Neural cell (in vitro differentiated cells): Measurements from ENCODE around the gene NKX2-3.

ENCODE experiments used
- EZH2 ChIP-seq: fragments of 200-600, 300-800 bp; shearing (Covaris generic), sonication (generic); IDR thresholded peaks from 2 replicates; pipeline ENCODE4 v1.6.1; 2014; ENCODE audit warnings: antibody characterized with exemption, low read length, borderline replicate concordance, mild to moderate bottlenecking; ENCODE audit not compliant: insufficient read depth, poor library complexity, severe bottlenecking
- MXI1 ChIP-seq: fragments of 450-650 bp; conservative IDR thresholded peaks from 2 replicates; pipeline ENCODE4 v1.6.1; 2014; ENCODE audit warnings: antibody characterized with exemption, mild to moderate bottlenecking; ENCODE audit not compliant: poor library complexity, severe bottlenecking
- POLR2AphosphoS5 ChIP-seq: IDR thresholded peaks from 2 replicates; pipeline ENCODE4 v1.6.1; 2012
- SMC3 ChIP-seq: fragments of 450-650 bp; conservative IDR thresholded peaks from 2 replicates; pipeline ENCODE4 v1.6.1; 2014; ENCODE audit warnings: antibody characterized with exemption, mild to moderate bottlenecking, moderate library complexity; ENCODE audit not compliant: poor library complexity
- TF ChIP-seq, protein P1 (sequence below): fragments of 450-650 bp; IDR thresholded peaks from 2 replicates; pipeline ENCODE4 v1.5.1; 2014; ENCODE audit warnings: antibody characterized with exemption, mild to moderate bottlenecking, moderate library complexity; ENCODE audit not compliant: poor library complexity, severe bottlenecking

DNA sequence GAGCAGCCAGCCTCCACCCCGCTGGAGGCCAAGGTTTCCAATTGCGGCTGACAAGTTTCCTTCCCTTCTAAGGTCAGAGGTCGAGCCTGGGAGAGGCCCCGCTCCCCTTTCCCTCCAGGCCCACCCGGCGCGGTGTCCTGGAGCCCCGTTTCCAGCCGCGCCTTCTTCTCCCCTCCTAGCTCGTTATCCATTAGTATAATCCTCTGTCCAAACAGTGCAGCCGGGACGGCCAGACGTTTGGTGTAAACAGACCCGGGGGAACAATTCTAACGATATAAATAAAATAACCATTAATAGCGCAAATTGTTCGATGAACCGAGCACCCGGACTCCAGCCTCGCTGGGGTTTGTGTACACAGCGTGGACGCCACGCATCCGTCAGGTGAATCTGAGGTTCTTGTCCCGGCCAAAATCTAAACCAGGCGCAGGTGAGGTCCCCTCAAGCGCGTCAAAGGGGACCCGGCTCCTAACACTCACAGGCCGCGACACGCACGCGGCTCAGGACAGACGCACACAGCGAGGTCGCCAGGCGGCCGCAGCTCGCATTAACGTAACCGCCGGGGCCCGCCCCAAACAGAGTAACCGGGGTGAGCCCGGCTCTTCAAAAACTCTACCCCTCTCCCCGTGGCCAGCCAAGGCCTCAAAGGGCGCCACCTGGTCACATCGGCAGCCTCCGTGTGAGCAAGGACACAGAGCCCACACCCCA lies 10.8 kb upstream of the NKX2-3 start:
- TF ChIP-seq EZH2 (no peak), SMC3 (no peak), POLR2AphosphoS5 (no peak), MXI1 (no peak)
- TF ChIP-seq, protein P1, sequence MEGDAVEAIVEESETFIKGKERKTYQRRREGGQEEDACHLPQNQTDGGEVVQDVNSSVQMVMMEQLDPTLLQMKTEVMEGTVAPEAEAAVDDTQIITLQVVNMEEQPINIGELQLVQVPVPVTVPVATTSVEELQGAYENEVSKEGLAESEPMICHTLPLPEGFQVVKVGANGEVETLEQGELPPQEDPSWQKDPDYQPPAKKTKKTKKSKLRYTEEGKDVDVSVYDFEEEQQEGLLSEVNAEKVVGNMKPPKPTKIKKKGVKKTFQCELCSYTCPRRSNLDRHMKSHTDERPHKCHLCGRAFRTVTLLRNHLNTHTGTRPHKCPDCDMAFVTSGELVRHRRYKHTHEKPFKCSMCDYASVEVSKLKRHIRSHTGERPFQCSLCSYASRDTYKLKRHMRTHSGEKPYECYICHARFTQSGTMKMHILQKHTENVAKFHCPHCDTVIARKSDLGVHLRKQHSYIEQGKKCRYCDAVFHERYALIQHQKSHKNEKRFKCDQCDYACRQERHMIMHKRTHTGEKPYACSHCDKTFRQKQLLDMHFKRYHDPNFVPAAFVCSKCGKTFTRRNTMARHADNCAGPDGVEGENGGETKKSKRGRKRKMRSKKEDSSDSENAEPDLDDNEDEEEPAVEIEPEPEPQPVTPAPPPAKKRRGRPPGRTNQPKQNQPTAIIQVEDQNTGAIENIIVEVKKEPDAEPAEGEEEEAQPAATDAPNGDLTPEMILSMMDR: no peak
